ENCODE data around the gene ZSWIM6. TPM values are rescaled to one million over a fixed set of nuclear protein-coding genes. Genes with fewer than 3 reads are reported as not detected.

Gene ZSWIM6
- total RNA-seq, 1 experiment from 2014 or later: 10.8 TPM

DNA sequence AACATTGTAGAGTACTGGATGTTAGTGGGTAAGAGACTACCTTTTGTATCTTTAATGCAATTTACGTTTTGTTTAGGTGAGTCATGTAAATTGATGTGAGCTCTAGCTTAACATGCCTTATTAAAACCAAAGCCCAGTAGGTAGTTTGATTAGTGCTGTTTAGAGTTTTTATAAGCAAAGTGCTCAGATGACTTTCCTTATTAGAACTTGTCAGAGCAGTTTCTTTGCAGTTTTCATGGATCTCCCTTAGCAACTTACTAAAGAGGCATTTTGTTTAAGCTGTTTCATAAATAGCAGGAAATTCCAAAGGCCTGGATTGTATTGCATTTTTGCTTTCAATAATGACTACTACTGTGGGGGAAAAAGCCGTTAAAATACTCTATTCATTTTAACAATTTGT, 14.5 kb downstream of the ZSWIM6 start:
- no peak overlapping the region for H3K4me3 ChIP-seq (ENCODE audit: low read depth in 2 of 2, low read length in 2 of 2)
- no peaks in the 10 kb centered on the region for H3K9me3 ChIP-seq (ENCODE audit: control insufficient read depth, insufficient read depth, low read depth, low read length)
- H3K27me3 ChIP-seq (ENCODE audit: control insufficient read depth, insufficient read depth, low read length): no peaks in the 10 kb centered on the region
- ChIA-PET CTCF (interaction anchor here (1.1 kb wide), 1 partner anchor 13 kb away, joined by 3 read pairs; no protein-coding TSS in a partner anchor), POLR2A (interaction anchor here (0.6 kb wide), 1 partner anchor 11 kb away, joined by 3 read pairs; no protein-coding TSS in a partner anchor)
- ATAC-seq (no peak), DNase-seq (ENCODE audit: low read depth, low spot score) (no peak)
- intact Hi-C loops (cut with micrococcal nuclease; ENCODE audit: unreplicated experiment): no loop called here
- TF ChIP-seq, protein P1, sequence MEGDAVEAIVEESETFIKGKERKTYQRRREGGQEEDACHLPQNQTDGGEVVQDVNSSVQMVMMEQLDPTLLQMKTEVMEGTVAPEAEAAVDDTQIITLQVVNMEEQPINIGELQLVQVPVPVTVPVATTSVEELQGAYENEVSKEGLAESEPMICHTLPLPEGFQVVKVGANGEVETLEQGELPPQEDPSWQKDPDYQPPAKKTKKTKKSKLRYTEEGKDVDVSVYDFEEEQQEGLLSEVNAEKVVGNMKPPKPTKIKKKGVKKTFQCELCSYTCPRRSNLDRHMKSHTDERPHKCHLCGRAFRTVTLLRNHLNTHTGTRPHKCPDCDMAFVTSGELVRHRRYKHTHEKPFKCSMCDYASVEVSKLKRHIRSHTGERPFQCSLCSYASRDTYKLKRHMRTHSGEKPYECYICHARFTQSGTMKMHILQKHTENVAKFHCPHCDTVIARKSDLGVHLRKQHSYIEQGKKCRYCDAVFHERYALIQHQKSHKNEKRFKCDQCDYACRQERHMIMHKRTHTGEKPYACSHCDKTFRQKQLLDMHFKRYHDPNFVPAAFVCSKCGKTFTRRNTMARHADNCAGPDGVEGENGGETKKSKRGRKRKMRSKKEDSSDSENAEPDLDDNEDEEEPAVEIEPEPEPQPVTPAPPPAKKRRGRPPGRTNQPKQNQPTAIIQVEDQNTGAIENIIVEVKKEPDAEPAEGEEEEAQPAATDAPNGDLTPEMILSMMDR (IDR thresholded peaks at IDR 0.05): no peak
- in situ Hi-C loops (cut with HindIII; ENCODE audit: low pct_unique_long_range_greater_than_20kb, low sequenced_read_pairs): no loop called here
- no peaks in the 10 kb centered on the region for H3K36me3 ChIP-seq (ENCODE audit: control insufficient read depth, insufficient read depth, low read length)
- H3K4me1 ChIP-seq (ENCODE audit: control insufficient read depth, insufficient read depth, low read length): 0 out of 2 replicates have a peak, but pooled peaks cover 3% of the 10 kb centered on the region
- BruUV-seq (replicated peaks): no TSS peak
- no peak overlapping the region for H3K27ac ChIP-seq (ENCODE audit: low read length)

- H3K27me3 ChIP-seq (ENCODE audit: control insufficient read depth, insufficient read depth, low read length): no peaks in the 10 kb centered on the region
- intact Hi-C loops (cut with micrococcal nuclease; ENCODE audit: unreplicated experiment) (no loop called here), in situ Hi-C loops (cut with HindIII; ENCODE audit: low pct_unique_long_range_greater_than_20kb, low sequenced_read_pairs) (no loop called here)
- CTCF ChIA-PET: no interaction called here
- no peak overlapping the region for H3K4me3 ChIP-seq (ENCODE audit: low read depth in 2 of 2, low read length in 2 of 2)
- no peaks in the 10 kb centered on the region for H3K36me3 ChIP-seq (ENCODE audit: control insufficient read depth, insufficient read depth, low read length)
- ATAC-seq (no peak), DNase-seq (ENCODE audit: low read depth, low spot score) (no peak)
- H3K27ac ChIP-seq (ENCODE audit: low read length): no peak overlapping the region
- POLR2A ChIA-PET: interaction anchor here (0.6 kb wide), 1 partner anchor 12 kb away, joined by 3 read pairs; no protein-coding TSS in a partner anchor
- BruUV-seq (replicated peaks): no TSS peak
- TF ChIP-seq REST (IDR thresholded peaks at IDR 0.05; ENCODE audit: insufficient read depth in 1 of 2, low read depth in 2 of 2, low read length in 1 of 2) (no peak), TCF7L2 (IDR thresholded peaks at IDR 0.05; ENCODE audit: low read depth, low read length) (no peak), SIN3A (IDR thresholded peaks at IDR 0.05; ENCODE audit: borderline replicate concordance, insufficient read depth, low read depth, low read length) (no peak)
- TF ChIP-seq, protein P1 (IDR thresholded peaks at IDR 0.05): no peak; the same call in 1 of the 2 replicates
- no peaks in the 10 kb centered on the region for H3K9me3 ChIP-seq (ENCODE audit: control insufficient read depth, insufficient read depth, low read depth, low read length)
- H3K4me1 ChIP-seq (ENCODE audit: control insufficient read depth, insufficient read depth, low read length): 0 out of 2 replicates have a peak, but pooled peaks cover 3% of the 10 kb centered on the region
Observed at GRCh38 chr5:61347080-61347479, 15.0 kb downstream of the ZSWIM6 start.

GRCh38 chr5:61348447-61348846, 16.4 kb downstream of the ZSWIM6 start:
- BruUV-seq (replicated peaks): no TSS peak
- H3K4me1 ChIP-seq (ENCODE audit: control insufficient read depth, insufficient read depth, low read length): no peaks in the 10 kb centered on the region

More at GRCh38 chr5:61348447-61348846, 16.4 kb downstream of the ZSWIM6 start:
- DNase-seq (ENCODE audit: low read depth, low spot score) (no peak), ATAC-seq (no peak)
- Histone ChIP-seq H3K9me3 (ENCODE audit: control insufficient read depth, insufficient read depth, low read depth, low read length) (no peaks in the 10 kb centered on the region), H3K27me3 (ENCODE audit: control insufficient read depth, insufficient read depth, low read length) (no peaks in the 10 kb centered on the region), H3K36me3 (ENCODE audit: control insufficient read depth, insufficient read depth, low read length) (no peaks in the 10 kb centered on the region), H3K27ac (ENCODE audit: low read length) (no peak overlapping the region), H3K4me3 (ENCODE audit: low read depth in 2 of 2, low read length in 2 of 2) (no peak overlapping the region)
- ChIA-PET CTCF (interaction anchor here (0.7 kb wide), 1 partner anchor 8 kb away, joined by 3 read pairs; no protein-coding TSS in a partner anchor), POLR2A (no interaction called here)
- in situ Hi-C loops (cut with HindIII; ENCODE audit: low pct_unique_long_range_greater_than_20kb, low sequenced_read_pairs) (no loop called here), intact Hi-C loops (cut with micrococcal nuclease; ENCODE audit: unreplicated experiment) (no loop called here)
- TF ChIP-seq REST (IDR thresholded peaks at IDR 0.05; ENCODE audit: insufficient read depth in 1 of 2, low read depth in 2 of 2, low read length in 1 of 2) (no peak), TCF7L2 (IDR thresholded peaks at IDR 0.05; ENCODE audit: low read depth, low read length) (no peak), POLR2AphosphoS5 (IDR thresholded peaks at IDR 0.05; ENCODE audit: low read depth, low read length) (no peak), SIN3A (IDR thresholded peaks at IDR 0.05; ENCODE audit: borderline replicate concordance, insufficient read depth, low read depth, low read length) (no peak)
- TF ChIP-seq, protein P1 (IDR thresholded peaks at IDR 0.05): no peak
